Stimulated activated naive CD8-positive, alpha-beta T cell treated with anti-CD3 and anti-CD28 coated beads, Interleukin-15, Interleukin-2, amounts not matched to agents 100 ng/mL and 50 ng/mL, for 24 hours (primary cell): ENCODE measurements around the gene HOXC6.

Experiments
- H3K27ac Mint-ChIP-seq: one replicate; pipeline ENCODE4 v1.8.0; 2021; ENCODE audit warnings: mild to moderate bottlenecking, mixed read lengths
- H3K27me3 Mint-ChIP-seq: one replicate; pipeline ENCODE4 v1.8.0; 2021; ENCODE audit warnings: mixed read lengths
- H3K36me3 Mint-ChIP-seq: one replicate; pipeline ENCODE4 v1.8.0; 2021; ENCODE audit warnings: low read depth, mixed read lengths
- H3K4me1 Mint-ChIP-seq: one replicate; pipeline ENCODE4 v1.8.0; 2021; ENCODE audit warnings: low read depth, mixed read lengths
- H3K4me3 Mint-ChIP-seq: one replicate; pipeline ENCODE4 v1.8.0; 2021; ENCODE audit warnings: mild to moderate bottlenecking, mixed read lengths
- H3K9me3 Mint-ChIP-seq: one replicate; pipeline ENCODE4 v1.8.0; 2021; ENCODE audit warnings: mixed read lengths

HOXC6 gene

DNA sequence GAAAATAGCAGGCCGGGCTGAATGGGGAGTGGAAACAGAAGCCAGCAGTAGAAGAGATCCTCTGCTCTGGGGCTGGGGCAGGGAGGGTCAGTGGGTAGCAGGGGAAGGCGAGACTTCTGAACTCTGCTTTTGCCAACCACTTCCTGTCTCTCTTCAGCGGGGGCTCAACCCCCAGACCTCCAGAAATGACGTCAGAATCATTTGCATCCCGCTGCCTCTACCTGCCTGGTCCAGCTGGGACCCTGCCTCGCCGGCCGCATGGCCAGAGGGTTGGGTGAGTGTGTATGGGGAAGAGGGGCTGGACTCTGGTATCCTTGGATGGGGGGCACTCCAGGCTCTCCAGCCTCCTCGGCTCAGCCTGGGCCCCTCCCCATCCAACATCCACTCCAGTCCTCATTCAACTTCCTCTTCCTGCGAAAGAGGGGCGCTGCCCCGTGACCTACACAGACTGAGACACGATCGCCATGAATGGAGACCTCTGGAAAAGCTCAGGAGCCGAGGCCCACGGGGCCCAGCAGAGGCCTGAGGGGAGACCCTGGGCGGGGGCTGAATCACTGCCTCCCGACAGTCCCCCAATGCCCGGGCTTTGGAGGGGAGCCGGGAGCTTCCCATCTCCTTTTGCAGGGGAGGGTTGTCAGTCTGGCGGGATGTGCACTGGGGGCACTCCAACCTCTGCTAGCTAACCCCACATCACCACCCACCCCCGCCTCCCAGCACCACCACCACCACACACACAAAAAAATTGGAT is 24.9 kb downstream of the HOXC6 start:
- Mint-ChIP-seq H3K4me1 (peaks cover 38% of the 10 kb centered on the region), H3K4me3 (peak overlapping the region; percentile 77), H3K27ac (peak overlapping the region; percentile 49), H3K36me3 (no peaks in the 10 kb centered on the region), H3K27me3 (peaks cover 80% of the 10 kb centered on the region), H3K9me3 (no peaks in the 10 kb centered on the region)

DNA sequence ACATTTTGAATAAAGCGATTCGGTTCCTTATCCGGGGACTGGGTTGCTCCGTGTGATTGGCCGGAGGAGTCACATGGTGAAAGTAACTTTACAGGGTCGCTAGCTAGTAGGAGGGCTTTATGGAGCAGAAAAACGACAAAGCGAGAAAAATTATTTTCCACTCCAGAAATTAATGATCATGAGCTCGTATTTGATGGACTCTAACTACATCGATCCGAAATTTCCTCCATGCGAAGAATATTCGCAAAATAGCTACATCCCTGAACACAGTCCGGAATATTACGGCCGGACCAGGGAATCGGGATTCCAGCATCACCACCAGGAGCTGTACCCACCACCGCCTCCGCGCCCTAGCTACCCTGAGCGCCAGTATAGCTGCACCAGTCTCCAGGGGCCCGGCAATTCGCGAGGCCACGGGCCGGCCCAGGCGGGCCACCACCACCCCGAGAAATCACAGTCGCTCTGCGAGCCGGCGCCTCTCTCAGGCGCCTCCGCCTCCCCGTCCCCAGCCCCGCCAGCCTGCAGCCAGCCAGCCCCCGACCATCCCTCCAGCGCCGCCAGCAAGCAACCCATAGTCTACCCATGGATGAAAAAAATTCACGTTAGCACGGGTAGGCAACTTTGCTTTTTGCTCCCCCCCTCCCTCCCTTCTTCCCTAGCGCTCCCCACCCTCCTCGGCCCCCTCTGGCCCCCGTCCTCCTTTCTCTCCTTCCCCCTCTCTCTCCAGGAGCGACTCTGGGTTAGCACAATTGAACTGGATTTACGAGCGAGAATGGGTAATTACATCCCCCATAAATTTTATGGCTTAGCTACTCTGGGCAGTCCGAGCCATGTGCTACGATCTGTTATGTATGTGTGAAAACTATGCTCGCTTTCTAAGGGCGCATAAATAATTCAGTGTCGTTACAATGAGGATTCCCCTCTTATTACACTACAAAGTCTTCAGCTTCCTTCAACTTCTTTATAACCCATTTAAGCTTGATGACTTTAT is 25.8 kb downstream of the HOXC6 start, which contains the start of gene HOXC4:
TSS of gene HOXC4 (plus strand) at position 85 of the 991 bp plus-strand sequence. CDS start at position 173, 88 bp downstream.
- peak within 1 kb of the TSS; percentile 77 for H3K4me3 Mint-ChIP-seq
- H3K27ac Mint-ChIP-seq = peak within 1 kb of the TSS; percentile 49
- peaks cover 38% of the 10 kb centered on the region for H3K4me1 Mint-ChIP-seq
- H3K36me3 Mint-ChIP-seq = no peaks in the 10 kb centered on the region
- no peaks in the 10 kb centered on the region for H3K9me3 Mint-ChIP-seq
- peaks cover 79% of the 10 kb centered on the region for H3K27me3 Mint-ChIP-seq

DNA sequence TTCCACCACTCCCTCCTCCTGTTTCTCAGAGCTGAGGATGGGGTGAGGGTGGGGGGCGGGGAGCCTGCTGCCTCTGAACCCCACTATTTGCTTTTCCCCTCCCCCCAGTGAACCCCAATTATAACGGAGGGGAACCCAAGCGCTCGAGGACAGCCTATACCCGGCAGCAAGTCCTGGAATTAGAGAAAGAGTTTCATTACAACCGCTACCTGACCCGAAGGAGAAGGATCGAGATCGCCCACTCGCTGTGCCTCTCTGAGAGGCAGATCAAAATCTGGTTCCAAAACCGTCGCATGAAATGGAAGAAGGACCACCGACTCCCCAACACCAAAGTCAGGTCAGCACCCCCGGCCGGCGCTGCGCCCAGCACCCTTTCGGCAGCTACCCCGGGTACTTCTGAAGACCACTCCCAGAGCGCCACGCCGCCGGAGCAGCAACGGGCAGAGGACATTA is 26.5 kb downstream of the HOXC6 start:
- H3K27me3 Mint-ChIP-seq = peaks cover 79% of the 10 kb centered on the region
- H3K27ac Mint-ChIP-seq = no peak overlapping the region
- no peaks in the 10 kb centered on the region for H3K9me3 Mint-ChIP-seq
- H3K4me3 Mint-ChIP-seq = peak overlapping the region; percentile 77
- H3K4me1 Mint-ChIP-seq = peaks cover 38% of the 10 kb centered on the region
- H3K36me3 Mint-ChIP-seq = no peaks in the 10 kb centered on the region

DNA sequence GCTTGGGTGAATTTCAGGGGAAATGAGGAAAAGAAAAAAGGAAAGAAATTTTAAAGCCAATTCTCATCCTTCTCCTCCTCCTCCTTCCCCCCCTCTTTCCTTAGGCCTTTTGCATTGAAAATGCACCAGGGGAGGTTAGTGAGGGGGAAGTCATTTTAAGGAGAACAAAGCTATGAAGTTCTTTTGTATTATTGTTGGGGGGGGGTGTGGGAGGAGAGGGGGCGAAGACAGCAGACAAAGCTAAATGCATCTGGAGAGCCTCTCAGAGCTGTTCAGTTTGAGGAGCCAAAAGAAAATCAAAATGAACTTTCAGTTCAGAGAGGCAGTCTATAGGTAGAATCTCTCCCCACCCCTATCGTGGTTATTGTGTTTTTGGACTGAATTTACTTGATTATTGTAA is 27.3 kb downstream of the HOXC6 start:
- Mint-ChIP-seq H3K27ac (no peak overlapping the region), H3K4me1 (peaks cover 31% of the 10 kb centered on the region), H3K36me3 (no peaks in the 10 kb centered on the region), H3K9me3 (no peaks in the 10 kb centered on the region), H3K4me3 (no peak overlapping the region), H3K27me3 (peaks cover 77% of the 10 kb centered on the region)

DNA sequence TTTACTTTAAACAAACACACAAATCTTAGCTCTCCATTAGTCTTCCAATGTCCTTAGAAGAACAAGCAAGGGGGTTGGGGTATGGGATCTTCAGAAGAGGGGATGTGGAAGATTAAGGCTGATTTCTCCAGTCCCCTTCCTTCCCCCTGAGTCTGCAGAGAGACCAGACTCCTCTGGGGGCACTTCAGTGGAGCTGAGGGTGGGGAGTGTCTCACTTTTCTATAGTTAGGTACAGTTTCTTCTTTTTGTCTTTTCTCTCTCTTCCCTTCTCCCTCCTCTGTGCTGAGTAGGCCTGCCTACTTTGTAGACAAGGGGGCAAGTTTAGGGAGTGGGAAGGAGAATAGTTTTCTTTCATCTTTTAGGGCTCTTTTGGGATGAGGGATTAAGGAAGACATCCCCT is 27.9 kb downstream of the HOXC6 start:
- Mint-ChIP-seq H3K4me1 (peaks cover 27% of the 10 kb centered on the region), H3K27ac (no peak overlapping the region), H3K27me3 (peaks cover 77% of the 10 kb centered on the region), H3K4me3 (no peak overlapping the region), H3K9me3 (no peaks in the 10 kb centered on the region), H3K36me3 (no peaks in the 10 kb centered on the region)

DNA sequence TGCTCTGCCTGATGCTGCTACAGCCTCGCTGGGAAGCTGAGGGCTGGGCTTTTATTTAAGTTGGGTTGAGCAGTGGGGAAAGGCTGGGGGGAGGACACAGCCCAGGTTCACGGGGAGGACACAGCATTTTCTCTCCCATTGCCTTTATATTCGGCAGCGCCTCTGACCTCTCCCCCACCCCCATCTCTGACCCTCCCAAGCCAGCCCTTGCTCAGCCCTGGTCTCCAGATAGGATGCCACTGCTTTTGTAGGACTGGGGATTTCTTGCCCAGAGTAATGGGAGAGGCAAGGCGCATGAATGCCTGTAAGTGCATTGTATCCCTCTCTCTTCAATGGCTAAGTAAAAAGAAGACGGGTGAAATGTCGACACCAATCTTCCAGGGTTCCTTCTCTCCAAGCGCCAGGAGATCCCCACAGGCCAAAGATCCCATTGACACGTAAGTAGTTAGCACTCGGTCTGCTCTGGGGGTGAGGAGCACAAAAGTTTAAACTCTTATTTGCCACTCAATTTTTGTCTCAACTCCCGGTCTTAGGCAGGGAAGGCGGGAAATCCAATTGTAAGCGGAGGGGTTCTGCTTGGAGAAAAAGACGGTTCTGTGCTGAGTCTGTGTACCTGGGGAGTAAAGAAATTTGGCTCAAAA is 30.0 kb downstream of the HOXC6 start:
- no peaks in the 10 kb centered on the region for H3K9me3 Mint-ChIP-seq
- H3K27me3 Mint-ChIP-seq = peaks cover 81% of the 10 kb centered on the region
- peaks cover 12% of the 10 kb centered on the region for H3K4me1 Mint-ChIP-seq

DNA sequence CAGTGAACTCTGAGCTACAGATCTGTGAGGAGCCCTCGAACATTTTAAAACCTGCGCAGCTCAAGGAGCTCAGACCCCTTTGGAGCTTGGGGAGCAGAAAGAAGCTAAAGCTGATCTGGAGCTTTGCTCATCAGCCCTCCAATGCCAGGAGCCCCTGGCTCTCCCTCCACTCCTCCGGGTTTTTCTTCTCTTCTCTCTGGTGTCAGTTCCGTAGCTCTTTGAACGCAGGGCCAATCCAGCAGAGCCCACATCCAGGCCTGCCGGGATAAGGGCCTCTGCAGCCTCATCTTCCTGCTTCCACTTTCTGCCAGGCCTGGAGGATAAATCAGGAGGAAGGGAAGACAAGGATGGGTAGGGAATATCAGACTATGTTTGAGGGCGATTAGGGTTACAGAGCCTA is 31.4 kb downstream of the HOXC6 start:
- Mint-ChIP-seq H3K27ac (no peak overlapping the region), H3K4me3 (no peak overlapping the region), H3K27me3 (peaks cover 78% of the 10 kb centered on the region), H3K4me1 (peaks cover 3% of the 10 kb centered on the region), H3K36me3 (no peaks in the 10 kb centered on the region), H3K9me3 (no peaks in the 10 kb centered on the region)

More for the DNA sequence above, 30.0 kb downstream of the HOXC6 start:
- Mint-ChIP-seq H3K4me3 (no peak overlapping the region), H3K27ac (no peak overlapping the region), H3K36me3 (no peaks in the 10 kb centered on the region)

DNA sequence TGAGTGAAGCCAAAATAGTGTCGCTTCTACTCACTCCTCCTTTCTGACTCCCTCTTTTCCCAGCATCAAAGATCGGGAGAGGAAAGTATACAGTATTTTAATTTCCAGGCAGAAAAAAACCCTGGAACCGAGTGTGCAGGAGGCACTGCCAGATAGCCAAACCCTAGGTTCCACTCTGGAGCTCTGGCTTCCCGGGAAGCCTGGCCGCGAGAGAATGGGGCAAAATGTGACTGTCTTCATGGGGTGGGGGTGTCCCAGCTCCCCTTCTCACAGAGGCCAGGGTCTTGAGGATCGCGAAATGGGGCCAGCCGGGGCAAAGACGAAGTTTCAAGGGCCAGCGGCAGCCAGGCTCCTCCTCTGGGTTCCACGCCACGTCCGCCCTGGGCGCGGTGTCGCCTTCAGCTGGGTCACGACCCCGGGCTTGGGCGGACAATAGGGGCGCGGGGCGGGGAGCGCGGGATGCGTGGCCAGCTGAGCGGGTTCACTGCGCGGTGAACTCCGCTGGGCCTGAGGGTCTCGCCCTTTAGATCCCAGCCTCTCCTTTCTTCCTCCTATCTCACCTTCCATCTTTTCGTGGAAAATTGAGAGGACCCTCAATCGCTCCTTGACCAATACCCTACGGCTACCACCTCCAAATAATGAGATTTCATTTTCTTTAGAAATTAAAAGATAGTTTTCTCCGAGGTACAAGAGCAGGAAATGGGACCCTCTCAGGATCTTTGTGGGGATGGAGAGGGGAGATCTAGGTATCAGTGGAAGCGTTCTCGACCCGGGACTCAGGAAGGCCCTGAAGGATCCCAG is 32.1 kb downstream of the HOXC6 start:
- Mint-ChIP-seq H3K4me3 (no peak overlapping the region), H3K9me3 (no peaks in the 10 kb centered on the region), H3K27ac (no peak overlapping the region), H3K36me3 (no peaks in the 10 kb centered on the region), H3K4me1 (no peaks in the 10 kb centered on the region), H3K27me3 (peaks cover 74% of the 10 kb centered on the region)

DNA sequence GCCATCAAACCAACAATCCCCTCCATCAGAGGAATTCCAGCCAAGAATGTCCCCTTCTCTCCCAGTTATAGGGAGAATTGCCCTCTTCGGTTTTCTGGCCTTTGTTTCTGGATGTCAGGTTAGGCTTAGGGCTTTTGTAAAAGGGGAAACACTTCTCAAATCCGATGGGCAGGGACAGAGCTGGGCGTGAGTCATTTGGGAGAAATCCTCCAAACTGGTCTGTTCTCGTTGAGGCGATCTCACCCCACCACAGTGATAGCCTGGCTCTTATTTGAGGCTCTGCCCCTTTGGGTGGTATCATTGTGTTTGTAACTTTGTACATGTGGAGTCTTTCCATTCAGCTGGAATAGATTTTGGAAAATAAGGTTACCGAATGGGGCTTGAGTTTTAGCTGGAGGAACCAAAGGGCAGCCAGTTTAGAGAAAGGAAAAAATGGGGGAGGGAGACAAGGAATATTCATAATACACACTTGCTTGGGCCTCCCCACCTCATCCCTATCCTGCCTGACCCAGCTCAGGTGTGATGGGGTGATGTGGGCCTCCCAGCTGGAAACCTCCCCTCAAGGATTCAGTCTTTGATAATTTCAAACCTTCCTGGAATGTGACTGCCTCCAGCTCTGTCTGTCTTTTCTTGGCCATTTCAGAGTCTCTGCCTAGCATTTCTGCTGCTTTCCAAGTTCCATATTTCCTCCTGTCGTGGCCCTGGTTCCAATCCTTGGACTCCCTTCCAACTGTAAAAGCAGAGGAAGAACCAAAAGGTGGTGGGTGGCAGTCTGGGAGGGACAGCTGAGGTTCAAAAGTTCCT is 32.9 kb downstream of the HOXC6 start:
- Mint-ChIP-seq H3K27me3 (peaks cover 71% of the 10 kb centered on the region), H3K9me3 (no peaks in the 10 kb centered on the region), H3K4me1 (no peaks in the 10 kb centered on the region), H3K36me3 (no peaks in the 10 kb centered on the region), H3K4me3 (no peak overlapping the region), H3K27ac (no peak overlapping the region)

DNA sequence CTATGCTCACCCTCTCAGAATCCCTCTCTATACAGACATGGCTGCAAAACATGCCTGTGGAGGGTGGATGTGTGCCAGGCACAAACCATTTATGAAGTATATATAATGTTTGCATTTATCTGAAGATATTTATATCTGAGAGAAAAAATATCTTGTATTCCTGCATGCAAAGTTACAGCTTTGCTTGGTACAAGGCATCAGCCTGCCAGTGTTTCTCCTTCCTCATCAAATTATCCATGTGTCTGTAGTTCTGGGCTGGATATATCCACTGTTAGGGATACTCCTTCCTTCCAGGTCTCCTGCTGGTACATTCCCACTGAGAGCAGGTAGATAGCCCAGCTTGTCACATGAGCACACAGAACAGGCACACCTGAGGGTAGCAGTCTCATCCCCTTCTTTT is 37.4 kb downstream of the HOXC6 start:
- Mint-ChIP-seq H3K27me3 (peaks cover 56% of the 10 kb centered on the region), H3K27ac (no peak overlapping the region), H3K4me1 (no peaks in the 10 kb centered on the region), H3K9me3 (no peaks in the 10 kb centered on the region), H3K36me3 (no peaks in the 10 kb centered on the region), H3K4me3 (no peak overlapping the region)

DNA sequence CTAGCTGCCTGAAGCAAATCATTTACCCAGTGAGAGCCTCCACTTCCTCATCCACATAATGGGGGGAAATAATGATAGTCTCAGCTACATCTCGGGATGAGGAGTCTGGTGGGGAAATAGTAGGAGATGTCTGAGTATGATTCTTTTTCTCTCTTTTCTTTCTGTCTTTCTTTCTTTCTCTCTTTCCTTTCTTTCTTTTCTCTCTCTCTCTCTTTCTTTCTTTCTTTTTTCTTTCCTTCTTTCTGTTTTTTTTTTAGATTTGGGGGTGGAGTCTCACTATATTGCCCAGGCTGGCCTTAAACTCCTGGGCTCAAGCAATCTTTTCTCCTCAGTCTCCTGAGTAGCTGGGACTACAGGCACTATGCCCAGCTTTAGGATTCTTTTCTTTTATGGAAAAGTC is 38.2 kb downstream of the HOXC6 start:
- no peak overlapping the region for H3K27ac Mint-ChIP-seq
- peaks cover 56% of the 10 kb centered on the region for H3K27me3 Mint-ChIP-seq
- H3K36me3 Mint-ChIP-seq = no peaks in the 10 kb centered on the region
- no peaks in the 10 kb centered on the region for H3K9me3 Mint-ChIP-seq
- no peaks in the 10 kb centered on the region for H3K4me1 Mint-ChIP-seq
- H3K4me3 Mint-ChIP-seq = no peak overlapping the region

DNA sequence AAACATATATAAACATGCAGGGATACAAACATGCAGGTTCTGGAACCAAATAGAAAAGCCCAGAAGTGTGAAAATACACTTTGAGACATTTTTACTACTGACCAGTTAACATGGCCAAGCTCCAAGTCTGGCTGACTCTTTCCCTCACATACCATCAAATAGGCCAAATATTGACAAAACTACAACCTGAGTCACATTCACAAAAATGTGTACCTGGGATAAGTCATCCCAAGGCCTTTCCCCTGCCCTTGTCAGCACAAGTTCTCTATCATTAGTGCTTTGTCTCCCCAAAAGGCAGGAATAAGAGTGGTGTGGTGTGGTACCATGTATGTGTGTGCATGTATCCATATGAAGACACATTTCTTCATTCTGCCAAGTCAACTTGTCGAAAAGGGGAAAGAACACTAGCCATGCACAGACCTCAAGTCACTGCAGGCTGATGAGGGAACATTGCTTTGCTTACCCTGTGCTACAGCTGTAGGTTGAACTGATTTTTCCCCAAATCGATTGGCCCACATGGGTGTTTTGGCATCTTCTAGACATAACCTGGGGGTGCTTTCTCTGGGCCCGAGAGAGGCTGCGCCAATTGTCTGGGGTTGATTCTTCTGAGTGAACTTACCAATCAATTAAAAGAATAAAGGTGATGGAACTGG is 40.3 kb downstream of the HOXC6 start:
- H3K27me3 Mint-ChIP-seq = peaks cover 37% of the 10 kb centered on the region
- no peaks in the 10 kb centered on the region for H3K9me3 Mint-ChIP-seq
- H3K4me3 Mint-ChIP-seq = no peak overlapping the region
- no peaks in the 10 kb centered on the region for H3K4me1 Mint-ChIP-seq
- H3K27ac Mint-ChIP-seq = no peak overlapping the region
- no peaks in the 10 kb centered on the region for H3K36me3 Mint-ChIP-seq

DNA sequence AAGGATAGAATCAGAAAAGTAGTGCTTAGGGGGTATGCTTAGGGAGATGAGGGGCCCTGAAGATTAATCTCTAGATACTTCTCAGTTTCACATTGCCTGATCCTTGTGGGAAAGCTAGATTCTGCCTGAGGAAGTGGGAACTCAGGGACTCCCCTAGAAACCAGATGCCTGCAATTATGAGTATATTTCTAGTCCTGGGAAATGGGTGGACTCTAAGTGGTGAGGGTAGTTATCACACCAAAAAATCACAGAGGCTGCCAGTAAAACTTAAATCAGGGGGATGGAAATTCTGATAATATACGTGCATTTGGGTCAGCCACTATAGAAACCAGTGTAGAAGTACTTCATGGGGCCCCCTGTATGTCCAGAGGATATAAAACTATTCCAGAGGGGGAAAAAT is 43.7 kb downstream of the HOXC6 start:
- peaks cover 24% of the 10 kb centered on the region for H3K27me3 Mint-ChIP-seq
- H3K9me3 Mint-ChIP-seq = no peaks in the 10 kb centered on the region
- no peaks in the 10 kb centered on the region for H3K36me3 Mint-ChIP-seq
- H3K27ac Mint-ChIP-seq = no peak overlapping the region
- no peaks in the 10 kb centered on the region for H3K4me1 Mint-ChIP-seq
- H3K4me3 Mint-ChIP-seq = no peak overlapping the region
